ENCODE data around the gene CABP4.

CABP4 gene

DNA sequence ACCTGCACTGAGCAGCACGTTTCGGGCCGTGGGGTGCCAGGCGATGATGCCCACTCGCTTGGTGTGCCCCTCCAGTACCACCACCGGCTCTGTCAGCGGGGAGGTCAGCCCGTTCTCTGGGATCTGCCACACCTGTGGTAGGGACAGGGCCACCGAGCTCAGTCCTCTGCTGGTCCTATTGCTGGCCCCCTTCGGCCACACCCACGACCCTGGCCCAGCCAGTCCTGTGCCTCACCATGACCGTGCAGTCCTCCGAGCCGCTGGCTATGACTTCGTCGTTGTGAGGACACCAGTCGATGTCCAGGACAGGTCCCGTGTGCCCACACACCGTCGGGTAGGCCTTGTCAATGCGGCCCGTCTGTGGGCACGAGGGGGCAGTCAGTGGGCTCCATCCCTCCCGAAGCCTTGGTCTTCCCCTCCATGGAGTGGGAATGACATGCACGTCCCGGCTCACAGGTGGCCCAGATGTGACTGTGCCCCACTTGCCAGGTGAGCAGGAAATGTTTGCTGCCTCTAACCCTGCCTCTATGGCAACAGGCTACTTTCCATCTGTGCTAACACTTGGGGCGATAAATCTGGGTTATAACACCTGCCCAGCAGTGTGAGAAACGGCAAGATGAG lies 13.3 kb upstream of the CABP4 start:
- TF ChIP-seq, protein P1, sequence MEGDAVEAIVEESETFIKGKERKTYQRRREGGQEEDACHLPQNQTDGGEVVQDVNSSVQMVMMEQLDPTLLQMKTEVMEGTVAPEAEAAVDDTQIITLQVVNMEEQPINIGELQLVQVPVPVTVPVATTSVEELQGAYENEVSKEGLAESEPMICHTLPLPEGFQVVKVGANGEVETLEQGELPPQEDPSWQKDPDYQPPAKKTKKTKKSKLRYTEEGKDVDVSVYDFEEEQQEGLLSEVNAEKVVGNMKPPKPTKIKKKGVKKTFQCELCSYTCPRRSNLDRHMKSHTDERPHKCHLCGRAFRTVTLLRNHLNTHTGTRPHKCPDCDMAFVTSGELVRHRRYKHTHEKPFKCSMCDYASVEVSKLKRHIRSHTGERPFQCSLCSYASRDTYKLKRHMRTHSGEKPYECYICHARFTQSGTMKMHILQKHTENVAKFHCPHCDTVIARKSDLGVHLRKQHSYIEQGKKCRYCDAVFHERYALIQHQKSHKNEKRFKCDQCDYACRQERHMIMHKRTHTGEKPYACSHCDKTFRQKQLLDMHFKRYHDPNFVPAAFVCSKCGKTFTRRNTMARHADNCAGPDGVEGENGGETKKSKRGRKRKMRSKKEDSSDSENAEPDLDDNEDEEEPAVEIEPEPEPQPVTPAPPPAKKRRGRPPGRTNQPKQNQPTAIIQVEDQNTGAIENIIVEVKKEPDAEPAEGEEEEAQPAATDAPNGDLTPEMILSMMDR (IDR thresholded peaks at IDR 0.05; ENCODE audit: poor library complexity, severe bottlenecking) = no peak
- no peak overlapping the region for H3K4me3 ChIP-seq (ENCODE audit: severe bottlenecking)
- DNase-seq (ENCODE audit: low spot score) = peak; percentile 57
- H3K9me3 ChIP-seq (ENCODE audit: severe bottlenecking) = no peaks in the 10 kb centered on the region
- H3K27ac ChIP-seq (ENCODE audit: poor library complexity, severe bottlenecking) = no peak overlapping the region
- no peak for ATAC-seq (ENCODE audit: low read depth)
- H3K4me1 ChIP-seq (ENCODE audit: insufficient read depth, poor library complexity, severe bottlenecking) = no peaks in the 10 kb centered on the region
- no peaks in the 10 kb centered on the region for H3K27me3 ChIP-seq (ENCODE audit: insufficient read depth, poor library complexity, severe bottlenecking)
- H3K36me3 ChIP-seq (ENCODE audit: low read depth) = peaks cover 15% of the 10 kb centered on the region

DNA sequence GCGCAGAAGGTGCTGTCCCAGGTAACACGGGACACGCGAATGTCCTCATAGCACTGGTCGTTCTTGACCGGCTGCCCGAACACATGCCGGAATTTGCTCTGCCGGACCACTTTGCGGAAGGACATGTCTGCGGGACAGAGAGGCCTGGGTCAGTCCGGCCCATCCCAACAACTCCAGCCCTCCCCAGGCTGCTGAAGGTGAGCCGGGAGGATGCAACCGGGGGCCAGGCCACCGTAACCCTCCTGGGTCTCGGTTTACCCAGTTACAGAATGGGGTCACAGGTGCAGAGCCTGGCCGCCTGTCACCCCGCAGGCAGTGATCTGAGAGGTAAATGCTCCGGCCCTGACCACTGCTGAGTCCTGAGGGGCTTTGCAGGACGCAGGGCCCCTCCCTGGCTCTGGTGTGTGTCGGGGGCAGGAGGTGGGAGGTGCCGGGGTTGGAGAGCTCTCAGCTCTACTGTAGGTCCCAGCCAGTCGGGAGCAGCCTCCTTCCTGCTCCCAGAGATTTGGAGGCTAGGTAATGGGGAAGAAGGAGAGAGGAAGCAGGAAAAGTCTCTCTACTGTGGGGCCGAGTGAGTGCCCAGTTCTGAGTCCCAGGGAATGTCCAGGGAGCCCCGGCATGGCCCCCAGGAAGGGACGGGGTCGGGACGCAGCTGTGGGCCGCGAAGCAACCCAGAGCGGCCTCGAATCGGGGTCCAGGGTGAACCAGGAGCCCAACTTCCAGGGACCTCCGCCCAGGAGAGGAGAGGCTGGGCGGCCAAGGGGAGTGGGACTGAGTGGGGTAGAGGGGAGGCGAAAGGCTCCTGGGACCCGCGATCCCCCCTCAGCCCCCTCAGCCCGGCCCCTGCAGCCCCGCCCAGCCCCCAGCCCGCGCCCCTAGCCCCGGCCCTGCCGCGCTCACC lies 12.4 kb upstream of the CABP4 start:
- H3K27ac ChIP-seq (ENCODE audit: poor library complexity, severe bottlenecking) = peak overlapping the region; percentile 66
- H3K4me1 ChIP-seq (ENCODE audit: insufficient read depth, poor library complexity, severe bottlenecking) = no peaks in the 10 kb centered on the region
- peak overlapping the region; percentile 57 for H3K4me3 ChIP-seq (ENCODE audit: severe bottlenecking)
- no peaks in the 10 kb centered on the region for H3K27me3 ChIP-seq (ENCODE audit: insufficient read depth, poor library complexity, severe bottlenecking)
- H3K36me3 ChIP-seq (ENCODE audit: low read depth) = peaks cover 12% of the 10 kb centered on the region
- ATAC-seq (ENCODE audit: low read depth) (peak; percentile 13), DNase-seq (ENCODE audit: low spot score) (peak; percentile 57)
- no peaks in the 10 kb centered on the region for H3K9me3 ChIP-seq (ENCODE audit: severe bottlenecking)
- TF ChIP-seq, protein P1 (IDR thresholded peaks at IDR 0.05; ENCODE audit: poor library complexity, severe bottlenecking) = no peak

DNA sequence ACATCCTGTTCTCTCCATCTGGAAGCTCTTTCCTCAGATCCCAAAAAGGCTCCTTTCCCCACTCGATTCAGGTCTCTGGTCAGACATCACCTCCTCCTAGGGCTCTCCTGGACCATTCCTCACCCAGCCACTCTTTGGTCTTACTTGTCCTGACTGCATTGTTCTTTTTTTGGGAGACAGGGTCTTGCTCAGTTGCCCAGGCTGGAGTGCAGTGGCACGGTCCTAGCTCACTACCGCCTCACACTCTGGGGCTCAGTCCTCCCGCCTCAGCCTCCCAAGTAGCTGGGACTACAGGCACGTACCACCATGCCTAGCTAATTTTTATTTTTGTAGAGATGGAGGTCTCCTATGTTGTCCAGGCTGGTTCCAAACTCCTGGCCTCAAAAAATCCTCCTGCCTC lies 9.6 kb upstream of the CABP4 start:
- Histone ChIP-seq H3K27ac (ENCODE audit: poor library complexity, severe bottlenecking) (no peak overlapping the region), H3K9me3 (ENCODE audit: severe bottlenecking) (no peaks in the 10 kb centered on the region), H3K27me3 (ENCODE audit: insufficient read depth, poor library complexity, severe bottlenecking) (no peaks in the 10 kb centered on the region), H3K4me3 (ENCODE audit: severe bottlenecking) (no peak overlapping the region), H3K36me3 (ENCODE audit: low read depth) (peaks cover 11% of the 10 kb centered on the region), H3K4me1 (ENCODE audit: insufficient read depth, poor library complexity, severe bottlenecking) (no peaks in the 10 kb centered on the region)
- ATAC-seq (ENCODE audit: low read depth) (no peak), DNase-seq (ENCODE audit: low spot score) (no peak)
- TF ChIP-seq, protein P1 (IDR thresholded peaks at IDR 0.05; ENCODE audit: poor library complexity, severe bottlenecking) = no peak

DNA sequence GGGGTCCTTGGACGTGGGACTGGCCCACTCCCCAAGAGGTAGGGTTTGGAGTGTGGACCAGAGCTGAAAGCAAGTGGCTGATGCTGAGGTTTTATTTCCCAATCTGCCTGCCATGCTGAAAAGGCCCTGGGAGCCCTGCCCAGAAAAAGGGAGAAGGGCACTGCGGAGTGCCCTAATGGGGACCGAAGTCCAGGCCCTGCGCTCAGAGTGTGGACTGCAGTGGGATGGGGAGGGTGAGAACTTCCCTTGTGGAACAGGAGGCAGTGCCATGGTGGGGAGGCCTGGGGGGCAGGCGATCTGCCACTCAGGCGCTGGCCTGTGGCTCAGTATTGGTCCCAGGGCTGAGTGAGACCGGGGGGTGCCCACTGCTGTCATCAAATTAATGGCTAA lies 6.9 kb upstream of the CABP4 start:
- Histone ChIP-seq H3K4me1 (ENCODE audit: insufficient read depth, poor library complexity, severe bottlenecking) (no peaks in the 10 kb centered on the region), H3K36me3 (ENCODE audit: low read depth) (no peaks in the 10 kb centered on the region), H3K27me3 (ENCODE audit: insufficient read depth, poor library complexity, severe bottlenecking) (no peaks in the 10 kb centered on the region), H3K4me3 (ENCODE audit: severe bottlenecking) (no peak overlapping the region), H3K27ac (ENCODE audit: poor library complexity, severe bottlenecking) (no peak overlapping the region), H3K9me3 (ENCODE audit: severe bottlenecking) (no peaks in the 10 kb centered on the region)
- ATAC-seq (ENCODE audit: low read depth) = no peak
- no peak for DNase-seq (ENCODE audit: low spot score)
- TF ChIP-seq, protein P1 (IDR thresholded peaks at IDR 0.05; ENCODE audit: poor library complexity, severe bottlenecking) = no peak

Data from RWPE2 (cell line).